Nephron (organoid): ENCODE data around the gene FANCI.
"Not testable (repeated sequence)": the region's sequence is repeated elsewhere in the genome, so short reads cannot be mapped to it uniquely, and the experiment has no call there.

Experiments used
- H3K27ac Mint-ChIP-seq, 3 experiments: 2 replicates each; pipeline ENCODE4 v1.8.0; 2020; ENCODE audit warnings: mixed read lengths in 3 of 3, mild to moderate bottlenecking in 2 of 3, moderate library complexity in 1 of 3
- H3K27me3 Mint-ChIP-seq: 2 replicates; pipeline ENCODE4 v1.8.0; 2021; ENCODE audit warnings: low read depth, mild to moderate bottlenecking, moderate library complexity, mixed read lengths
- H3K36me3 Mint-ChIP-seq: 2 replicates; pipeline ENCODE4 v1.8.0; 2020; ENCODE audit warnings: low read depth, mixed read lengths
- H3K4me1 Mint-ChIP-seq: 2 replicates; pipeline ENCODE4 v1.8.0; 2020; ENCODE audit warnings: mixed read lengths
- H3K4me3 Mint-ChIP-seq, 3 experiments: 2 replicates each; pipeline ENCODE4 v1.8.0; 2020; ENCODE audit warnings: mild to moderate bottlenecking in 3 of 3, mixed read lengths in 3 of 3, moderate library complexity in 2 of 3
- H3K9me3 Mint-ChIP-seq: 2 replicates; pipeline ENCODE4 v1.8.0; 2020; ENCODE audit warnings: mixed read lengths
- CTCF ChIP-seq, 3 experiments: fragments of 200-600 bp; sonication (generic); IDR thresholded peaks; one replicate each; pipeline ENCODE4 v1.5.0; 2021; ENCODE audit warnings: antibody characterized with exemption in 3 of 3; ENCODE audit not compliant: unreplicated experiment in 3 of 3

Gene FANCI

DNA sequence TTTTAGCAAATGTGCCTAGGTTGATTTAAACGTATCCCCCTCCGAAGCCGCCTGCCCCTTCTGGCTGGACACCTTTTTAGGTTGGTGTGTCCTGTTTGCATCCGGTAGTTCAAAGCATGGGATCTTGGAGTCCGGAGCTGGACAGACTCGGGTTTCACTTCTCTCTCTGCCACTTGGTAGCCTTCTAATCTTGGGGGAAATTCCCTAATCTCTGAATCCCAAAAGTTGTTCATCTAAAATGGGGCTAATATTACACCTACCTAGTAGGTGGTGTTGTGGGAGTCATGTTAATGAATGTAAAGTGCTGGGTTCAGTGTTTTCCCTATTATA, 760 bp downstream of the FANCI start:
- peaks cover 20% of the 10 kb centered on the region for H3K36me3 Mint-ChIP-seq
- H3K9me3 Mint-ChIP-seq = peaks cover under 1% of the 10 kb centered on the region
- H3K4me1 Mint-ChIP-seq = peaks cover 25% of the 10 kb centered on the region
- TF ChIP-seq CTCF (IDR thresholded peaks at IDR 0.05; ENCODE audit: unreplicated experiment in 3 of 3) = no peak
- peak overlapping the region; percentile 50 to 78 (median 76) for H3K27ac Mint-ChIP-seq
- peaks cover 2% of the 10 kb centered on the region for H3K27me3 Mint-ChIP-seq
- peak overlapping the region; percentile 96 to 98 (median 97) for H3K4me3 Mint-ChIP-seq

- Mint-ChIP-seq H3K27ac (no peak overlapping the region), H3K36me3 (peaks cover 36% of the 10 kb centered on the region), H3K4me1 (peaks cover 25% of the 10 kb centered on the region)
These were observed 3.7 kb downstream of the FANCI start for GRCh38 chr15:89247446-89247845.

GRCh38 chr15:89248584-89248983, 4.8 kb downstream of the FANCI start:
- no peak for TF ChIP-seq CTCF (IDR thresholded peaks at IDR 0.05; ENCODE audit: unreplicated experiment in 3 of 3)
- peaks cover 36% of the 10 kb centered on the region for H3K36me3 Mint-ChIP-seq

More at GRCh38 chr15:89247446-89247845, 3.7 kb downstream of the FANCI start:
- no peak for TF ChIP-seq CTCF (IDR thresholded peaks at IDR 0.05; ENCODE audit: unreplicated experiment in 3 of 3)
- Mint-ChIP-seq H3K27me3 (no peaks in the 10 kb centered on the region), H3K4me3 (no peak overlapping the region), H3K9me3 (peaks cover 2% of the 10 kb centered on the region)

GRCh38 chr15:89250142-89250541, 6.4 kb downstream of the FANCI start:
- not testable (repeated sequence) for H3K4me3 Mint-ChIP-seq, H3K9me3 Mint-ChIP-seq, H3K27me3 Mint-ChIP-seq, H3K27ac Mint-ChIP-seq
- Mint-ChIP-seq H3K36me3 (peaks cover 40% of the 10 kb centered on the region), H3K4me1 (peaks cover 14% of the 10 kb centered on the region)

More at GRCh38 chr15:89248584-89248983, 4.8 kb downstream of the FANCI start:
- peaks cover 23% of the 10 kb centered on the region for H3K4me1 Mint-ChIP-seq
- no peak overlapping the region for H3K27ac Mint-ChIP-seq
- no peaks in the 10 kb centered on the region for H3K27me3 Mint-ChIP-seq
- H3K9me3 Mint-ChIP-seq = peaks cover 2% of the 10 kb centered on the region
- no peak overlapping the region for H3K4me3 Mint-ChIP-seq

DNA sequence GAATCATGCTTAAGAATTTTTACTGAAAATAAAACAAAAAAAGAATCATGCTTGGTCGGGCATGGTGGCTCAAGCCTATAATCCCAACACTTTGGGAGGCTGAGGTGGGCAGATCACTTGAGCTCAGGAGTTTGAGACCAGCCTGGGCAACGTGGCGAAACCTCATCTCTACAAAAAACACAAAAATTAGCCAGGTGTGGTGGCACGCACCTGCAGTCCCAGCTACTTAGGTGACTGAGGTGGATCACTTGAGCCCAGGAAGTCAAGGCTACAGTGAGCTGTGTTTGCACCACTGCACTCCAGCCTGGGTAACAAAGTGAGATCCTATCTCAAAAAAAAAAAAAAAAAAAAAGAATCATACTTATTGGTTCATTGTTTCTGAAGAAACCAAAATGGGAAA, 33.5 kb downstream of the FANCI start:
- not testable (repeated sequence) for H3K4me3 Mint-ChIP-seq, H3K4me1 Mint-ChIP-seq, H3K27ac Mint-ChIP-seq, H3K27me3 Mint-ChIP-seq, H3K9me3 Mint-ChIP-seq
- peaks cover 13% of the 10 kb centered on the region for H3K36me3 Mint-ChIP-seq

DNA sequence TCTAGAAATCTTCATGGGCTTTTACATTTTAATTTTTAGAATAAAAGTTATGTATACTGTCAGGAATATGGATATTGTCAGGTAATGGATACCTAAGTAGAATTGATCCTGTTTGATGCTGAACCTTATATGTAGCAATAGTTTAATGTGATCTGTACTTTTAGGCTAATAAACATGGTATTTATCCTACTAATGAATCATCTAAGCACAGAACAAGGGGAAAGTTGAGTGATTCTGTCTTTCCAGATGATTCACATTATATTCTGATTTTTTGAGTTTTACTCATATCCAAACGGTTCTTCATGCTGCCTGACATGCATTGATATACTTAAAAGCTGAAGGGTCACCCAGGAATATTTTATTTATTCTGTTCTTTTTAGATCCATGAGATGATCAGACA, 34.5 kb downstream of the FANCI start:
- TF ChIP-seq CTCF (IDR thresholded peaks at IDR 0.05; ENCODE audit: unreplicated experiment in 3 of 3) = no peak
- no peak overlapping the region for H3K27ac Mint-ChIP-seq
- no peak overlapping the region for H3K4me3 Mint-ChIP-seq
- no peaks in the 10 kb centered on the region for H3K9me3 Mint-ChIP-seq
- no peaks in the 10 kb centered on the region for H3K4me1 Mint-ChIP-seq
- peaks cover 20% of the 10 kb centered on the region for H3K36me3 Mint-ChIP-seq
- H3K27me3 Mint-ChIP-seq = no peaks in the 10 kb centered on the region

DNA sequence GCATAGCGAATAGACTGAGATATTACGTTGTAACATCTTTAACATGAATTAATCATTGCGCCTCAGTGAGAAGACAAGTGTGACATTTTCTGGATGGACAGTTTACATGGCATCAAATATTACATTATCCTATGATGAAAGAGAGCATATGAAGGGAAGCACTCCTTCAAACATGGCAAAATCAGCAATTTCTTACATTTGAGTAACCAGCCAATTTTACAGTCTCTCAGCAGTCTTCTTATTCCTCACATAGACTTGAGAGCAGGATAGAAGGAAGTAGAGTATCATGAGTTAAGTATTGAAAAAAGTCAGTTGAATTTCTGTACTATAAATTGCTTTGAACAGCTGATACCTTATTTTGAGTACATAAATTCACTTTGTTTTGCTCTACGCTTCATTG, 38.9 kb downstream of the FANCI start:
- Mint-ChIP-seq H3K9me3 (peaks cover 12% of the 10 kb centered on the region), H3K4me3 (no peak overlapping the region), H3K27me3 (no peaks in the 10 kb centered on the region), H3K4me1 (no peaks in the 10 kb centered on the region), H3K36me3 (peaks cover 56% of the 10 kb centered on the region), H3K27ac (no peak overlapping the region)
- TF ChIP-seq CTCF (IDR thresholded peaks at IDR 0.05; ENCODE audit: unreplicated experiment in 3 of 3) = no peak
